Globus pallidus (tissue), 1 donor: ENCODE results near the gene TIMM17A.
"Not testable (repeated sequence)": the region's sequence is repeated elsewhere in the genome, so short reads cannot be mapped to it uniquely, and the experiment has no call there.

Experiments used
- DNase-seq: peaks from one replicate; pipeline ENCODE4 v3.0.0-alpha.2; 2015; ENCODE audit warnings: low spot score

TIMM17A gene

DNA sequence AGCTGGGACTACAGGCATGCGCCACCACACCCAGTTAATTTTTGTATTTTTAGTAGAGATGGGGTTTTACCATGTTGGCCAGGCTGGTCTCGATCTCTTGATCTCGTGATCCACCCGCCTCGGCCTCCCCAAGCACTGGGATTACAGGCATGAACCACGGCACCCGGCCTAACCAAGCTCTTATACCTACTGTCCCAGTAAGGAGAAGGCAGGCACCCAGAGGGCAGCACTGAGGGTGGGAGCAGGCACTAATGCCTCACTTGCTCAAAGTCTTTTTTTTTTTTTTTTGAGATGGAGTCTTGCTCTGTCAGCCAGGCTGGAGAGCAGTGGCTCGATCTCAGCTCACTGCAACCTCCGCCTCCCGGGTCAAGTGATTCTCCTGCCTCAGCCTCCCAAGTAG, 15.0 kb upstream of the TIMM17A start:
- DNase-seq, result not testable (repeated sequence)

DNA sequence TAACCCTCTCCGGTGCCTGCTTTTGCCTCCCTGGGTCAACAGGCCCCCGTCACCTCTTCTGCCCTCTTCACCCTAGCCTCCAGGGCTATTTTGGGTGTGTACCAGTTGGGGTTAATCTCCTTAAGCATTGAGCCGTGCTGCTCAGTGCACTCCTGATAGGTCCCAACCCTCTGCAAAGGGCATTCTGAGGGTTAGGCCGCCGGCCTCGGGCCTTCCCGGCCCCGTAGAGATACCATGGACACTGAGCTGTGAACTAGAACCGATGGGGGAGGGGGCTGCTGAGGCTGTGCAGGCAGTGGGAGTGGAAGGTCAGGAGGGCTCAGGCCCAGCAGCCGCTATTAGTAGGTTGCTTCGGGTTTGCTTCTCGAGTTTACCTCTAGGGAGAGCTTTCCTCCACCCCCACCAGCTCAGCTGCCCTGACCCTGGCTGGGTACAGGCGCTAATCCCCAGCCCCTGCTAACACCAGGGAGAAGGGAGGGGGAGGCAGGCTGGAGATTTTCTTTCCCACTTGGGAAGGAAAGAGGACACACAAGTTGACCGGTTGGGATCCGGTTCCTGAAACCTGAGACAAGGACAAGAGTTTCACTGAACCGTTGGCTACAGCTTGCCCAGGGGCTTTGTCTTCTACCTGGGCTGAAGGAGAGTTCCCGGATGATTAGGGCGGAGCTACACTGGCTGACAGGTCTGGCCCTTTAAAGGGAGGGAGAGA, 13.7 kb upstream of the TIMM17A start:
- no peak for DNase-seq

DNA sequence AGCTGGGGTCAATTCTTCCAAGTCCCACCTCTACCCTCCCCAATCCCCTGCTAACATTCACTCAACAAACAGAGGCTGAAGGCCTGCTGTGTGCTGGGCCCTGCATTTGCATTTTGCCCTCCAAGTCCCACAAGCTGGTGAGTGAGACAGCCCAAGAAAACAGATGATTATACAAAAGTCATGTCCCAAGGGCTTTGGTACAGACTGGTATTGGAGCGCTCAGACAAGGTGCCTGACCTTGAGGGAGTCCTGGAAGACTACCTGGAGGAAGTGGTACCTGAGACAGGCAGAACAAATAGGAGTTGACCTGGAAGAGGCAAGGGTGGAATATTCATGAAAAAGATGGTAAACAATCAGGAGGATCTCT, 13.2 kb upstream of the TIMM17A start:
- DNase-seq, result no peak

DNA sequence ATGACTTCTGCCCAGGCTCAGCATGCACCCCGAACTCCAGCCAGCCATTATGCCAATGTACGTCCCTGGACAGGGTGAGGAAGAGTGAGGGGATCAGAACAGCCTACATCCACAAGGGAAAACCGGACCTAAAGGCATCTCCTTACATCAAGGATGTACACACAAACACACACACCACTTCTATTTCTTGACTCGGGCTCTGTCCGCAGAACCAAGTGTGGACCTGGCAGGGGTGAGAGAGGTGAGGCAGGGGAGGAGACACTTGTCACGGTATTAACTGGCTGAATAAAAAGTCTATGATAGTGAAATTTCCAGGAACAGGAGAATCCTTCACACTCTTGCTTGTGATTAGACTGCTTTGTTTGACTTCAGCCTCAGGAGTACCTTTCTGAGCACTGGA, 11.3 kb upstream of the TIMM17A start:
- no peak for DNase-seq

DNA sequence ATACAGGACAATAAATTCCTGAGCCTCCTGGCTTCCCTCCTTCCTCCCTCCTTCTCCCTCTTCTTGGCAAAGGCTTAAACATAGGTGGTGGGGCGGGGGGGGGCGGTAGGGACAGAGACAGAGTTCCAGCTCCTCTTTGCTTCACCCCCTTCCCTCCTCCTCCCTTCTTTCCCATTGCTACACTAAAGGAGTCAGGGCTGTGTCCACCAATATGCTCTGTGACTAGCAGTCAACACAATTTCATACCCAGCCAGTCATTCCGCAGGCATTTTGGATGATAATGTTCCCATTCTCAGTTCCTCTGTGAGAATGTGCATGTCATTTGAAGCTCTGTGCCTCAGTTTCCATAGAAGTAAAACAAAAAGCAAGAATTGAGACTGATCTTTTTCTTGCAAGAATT, 10.7 kb upstream of the TIMM17A start:
- DNase-seq, result no peak

DNA sequence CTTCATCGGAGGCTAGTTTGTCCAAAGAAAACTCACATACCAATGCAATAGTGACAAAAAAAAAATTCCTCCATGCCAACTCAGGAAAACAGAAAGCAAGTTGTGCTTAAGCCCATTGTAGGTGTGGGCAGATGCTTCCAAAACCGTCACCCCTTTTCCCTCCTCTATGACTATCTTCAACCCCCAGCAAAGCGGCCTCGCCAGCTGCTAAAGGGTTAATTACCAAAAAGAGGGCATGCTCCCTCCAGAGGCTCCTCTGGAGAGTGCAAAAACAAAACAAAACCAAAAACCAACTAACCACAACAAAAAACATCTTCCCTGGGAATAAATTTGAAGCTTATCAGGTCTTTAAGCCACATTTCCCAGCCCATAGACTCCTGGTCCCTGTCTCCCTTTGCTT, 10.1 kb upstream of the TIMM17A start:
- DNase-seq, result no peak

DNA sequence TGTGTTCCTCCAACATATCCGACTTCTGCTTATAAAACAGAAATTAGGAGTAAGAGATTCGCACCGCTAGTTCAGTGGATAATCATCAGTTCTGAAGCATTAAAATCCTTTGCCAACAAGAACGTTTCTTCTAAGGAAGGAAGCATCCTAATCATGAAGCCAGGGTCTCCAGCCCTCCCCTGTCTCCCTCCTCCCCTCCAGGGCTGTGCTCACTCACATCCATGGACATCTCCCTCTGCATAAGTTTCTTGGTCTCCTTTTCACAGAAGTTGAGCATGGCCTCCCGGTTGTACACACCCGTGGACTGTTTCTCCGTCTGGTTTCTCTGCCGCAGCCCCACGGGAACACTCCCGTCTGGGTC, 9.5 kb upstream of the TIMM17A start:
- no peak for DNase-seq

DNA sequence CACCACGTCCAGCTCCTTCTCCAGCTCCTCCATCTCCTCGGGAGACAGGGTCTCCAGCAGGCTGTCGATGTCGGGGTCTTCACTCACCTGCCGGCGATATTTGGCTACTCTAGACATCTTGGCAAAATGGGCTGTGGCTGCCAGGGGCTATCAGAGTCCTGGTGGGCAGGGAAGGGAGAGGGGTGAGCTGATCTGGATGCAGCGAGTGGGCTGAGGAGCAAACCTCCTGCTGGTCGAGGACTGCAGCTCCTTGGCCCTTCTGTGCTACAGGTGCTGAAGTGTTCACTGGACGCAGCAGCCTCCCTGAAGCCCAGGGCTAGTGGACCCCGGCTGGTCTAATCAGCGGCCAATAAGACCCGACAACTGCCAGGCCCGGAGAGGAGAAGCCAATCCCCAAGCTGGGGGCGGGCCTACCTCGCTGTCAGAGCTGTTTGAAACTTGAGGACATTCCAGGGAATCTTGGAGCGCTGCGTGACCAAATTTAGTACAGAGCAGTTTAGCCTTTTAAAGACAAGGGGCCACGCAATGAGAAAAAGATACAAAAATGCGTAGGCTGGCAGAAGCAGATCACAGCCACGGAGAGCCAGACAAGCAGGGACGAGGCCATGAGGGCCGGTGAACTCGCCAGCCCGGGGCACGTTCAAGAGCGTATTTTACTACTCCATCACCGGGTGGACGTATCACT, 8.9 kb upstream of the TIMM17A start, which contains the start of gene LMOD1:
Gene LMOD1, minus strand, starts transcription at position 325 of the 685 bp plus-strand sequence. Its CDS starts 208 bp downstream, at position 117.
- DNase-seq, result peak; percentile 52

DNA sequence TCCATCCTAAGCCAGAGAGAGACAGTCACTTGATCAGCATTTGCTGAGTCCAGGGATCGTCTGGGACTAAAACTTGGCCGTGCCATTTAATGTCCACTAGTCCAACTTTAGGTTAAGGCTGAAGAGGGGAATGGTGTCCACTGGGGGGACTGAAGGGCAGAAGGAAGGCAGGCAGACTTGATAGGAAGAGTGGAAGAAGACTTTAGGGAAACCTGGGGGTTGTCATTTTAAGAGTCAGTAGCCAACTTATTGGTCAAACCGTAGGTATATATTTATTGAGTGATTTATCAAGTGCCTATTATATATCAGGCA, 7.7 kb upstream of the TIMM17A start:
- DNase-seq, result no peak

DNA sequence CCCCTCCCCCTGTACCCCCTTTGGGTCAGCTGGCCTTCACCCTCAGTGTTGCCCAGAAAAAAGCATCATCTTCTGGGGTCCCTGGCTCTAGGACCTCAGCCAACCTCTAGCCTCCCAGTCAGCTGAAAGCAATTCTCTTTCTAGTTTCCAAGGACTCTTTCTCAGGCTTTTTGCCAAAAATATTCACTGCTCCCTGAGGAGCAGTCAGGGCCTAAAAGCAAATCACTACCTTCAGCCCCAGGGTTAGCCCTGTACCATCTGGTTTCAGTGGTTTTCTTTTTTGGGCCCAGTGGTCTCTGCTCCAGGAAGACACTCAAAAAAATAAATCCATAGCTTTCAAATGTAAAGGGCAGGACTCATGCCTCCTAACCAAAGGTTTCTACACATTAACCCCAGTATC, 5.8 kb upstream of the TIMM17A start:
- no peak for DNase-seq

DNA sequence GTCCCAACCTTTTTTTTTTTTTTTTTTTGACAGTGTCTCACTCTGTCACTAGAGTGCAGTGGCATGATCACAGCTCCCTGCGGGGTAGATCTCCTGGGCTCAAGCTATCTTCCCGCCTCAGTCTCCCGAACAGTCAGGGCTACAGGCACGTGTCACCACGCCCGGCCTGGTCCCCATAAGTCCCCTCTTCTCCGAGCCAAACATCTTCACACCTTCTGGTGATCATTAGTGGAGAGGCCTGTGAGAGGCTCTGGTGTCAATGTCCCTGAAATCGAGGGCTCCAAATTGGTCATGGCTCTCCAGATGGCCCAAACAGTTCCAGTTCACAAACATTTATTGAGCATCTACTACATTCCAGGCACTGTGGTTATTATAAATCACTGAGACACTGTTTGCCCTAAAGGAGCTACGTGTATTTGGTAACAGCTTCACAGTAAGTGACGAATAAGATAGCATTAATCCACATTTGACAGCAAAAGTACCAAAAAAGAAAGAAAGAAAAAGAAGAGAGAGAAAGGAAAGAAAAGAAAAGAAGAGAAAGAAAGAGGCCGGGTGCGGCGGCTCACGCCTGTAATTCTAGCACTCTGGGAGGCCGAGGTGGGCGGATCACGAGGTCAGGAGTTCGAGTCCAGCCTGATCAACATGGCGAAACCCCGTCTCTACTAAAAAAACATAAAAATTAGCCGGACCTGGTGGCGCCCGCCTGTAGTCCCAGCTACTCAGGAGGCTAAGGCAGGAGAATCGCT, 867 bp upstream of the TIMM17A start:
- DNase-seq, result no peak

DNA sequence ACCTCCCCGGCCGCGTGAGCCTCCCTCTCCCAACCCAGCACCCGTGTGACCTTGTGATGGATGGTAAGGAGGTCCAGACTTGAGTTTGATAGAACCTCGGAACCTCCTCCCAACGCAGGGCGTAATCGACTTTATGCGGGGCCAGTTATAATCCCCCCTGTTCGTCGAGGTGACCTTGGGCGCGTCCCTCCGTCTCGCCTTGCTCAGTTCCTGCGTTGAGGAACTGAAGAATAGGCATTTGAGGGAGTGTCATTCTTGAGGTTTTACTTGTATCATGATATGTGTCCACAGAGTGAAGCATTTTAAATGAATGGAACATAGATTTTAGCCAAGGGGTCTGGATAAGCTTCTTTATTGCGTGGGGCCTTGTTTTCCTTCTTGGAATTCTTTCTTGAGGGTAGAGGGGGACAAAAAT, 433 bp downstream of the TIMM17A start:
- DNase-seq, result no peak

DNA sequence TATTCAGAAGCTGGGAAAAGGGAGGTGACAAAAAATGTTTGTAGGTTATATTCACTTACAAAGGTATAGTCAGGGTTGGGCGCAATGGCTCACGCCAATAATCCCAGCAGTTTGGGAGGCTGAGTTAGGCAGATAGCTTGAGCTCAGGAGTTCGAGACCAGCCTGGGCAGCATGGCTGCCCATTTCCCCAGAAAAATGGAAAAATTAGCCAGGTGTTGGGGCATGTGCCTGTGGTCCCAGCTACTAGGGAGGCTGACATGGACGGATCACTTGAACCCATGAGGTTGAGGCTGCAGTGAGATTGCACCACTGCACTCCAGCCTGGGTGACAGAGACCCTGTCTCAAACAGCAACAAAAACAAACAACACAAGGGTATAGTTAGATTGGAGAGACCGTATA, 3.0 kb downstream of the TIMM17A start:
- no peak for DNase-seq

DNA sequence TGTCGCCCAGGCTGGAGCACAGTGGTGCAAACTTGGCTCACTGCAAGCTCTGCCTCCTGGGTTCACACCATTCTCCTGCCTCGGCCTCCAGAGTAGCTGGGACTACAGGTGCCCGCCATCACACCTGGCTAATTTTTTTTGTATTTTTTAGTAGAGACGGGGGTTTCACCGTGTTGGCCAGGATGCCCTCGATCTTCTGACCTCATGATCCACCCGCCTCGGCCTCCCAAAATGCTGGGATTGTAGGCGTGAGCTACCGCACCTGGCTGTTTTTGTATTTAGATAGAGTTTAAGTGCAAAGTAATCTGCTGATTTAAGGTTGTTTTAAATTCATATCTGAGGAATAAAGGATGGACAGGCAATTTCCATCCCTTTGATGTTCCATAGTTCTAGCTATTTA, 7.1 kb downstream of the TIMM17A start:
- DNase-seq, result not testable (repeated sequence)

DNA sequence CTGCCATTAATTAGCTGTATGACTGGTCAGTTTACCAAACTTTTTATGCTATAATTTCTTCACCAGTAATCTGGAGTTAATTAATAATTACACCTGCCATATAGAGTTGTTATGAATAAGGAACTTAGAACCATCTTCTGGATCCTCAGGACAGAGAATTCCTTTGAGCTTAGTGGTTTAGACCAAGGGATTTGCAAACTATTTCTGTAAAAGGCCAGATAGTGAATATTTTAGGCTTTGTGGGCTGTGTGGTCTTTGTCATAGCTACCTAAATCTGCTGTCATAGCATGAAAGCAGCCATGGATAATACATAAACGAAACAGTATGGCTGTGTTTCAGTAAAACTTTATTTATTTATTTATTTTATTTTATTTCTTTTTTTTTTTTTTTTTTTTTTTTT, 9.0 kb downstream of the TIMM17A start:
- DNase-seq, result no peak

DNA sequence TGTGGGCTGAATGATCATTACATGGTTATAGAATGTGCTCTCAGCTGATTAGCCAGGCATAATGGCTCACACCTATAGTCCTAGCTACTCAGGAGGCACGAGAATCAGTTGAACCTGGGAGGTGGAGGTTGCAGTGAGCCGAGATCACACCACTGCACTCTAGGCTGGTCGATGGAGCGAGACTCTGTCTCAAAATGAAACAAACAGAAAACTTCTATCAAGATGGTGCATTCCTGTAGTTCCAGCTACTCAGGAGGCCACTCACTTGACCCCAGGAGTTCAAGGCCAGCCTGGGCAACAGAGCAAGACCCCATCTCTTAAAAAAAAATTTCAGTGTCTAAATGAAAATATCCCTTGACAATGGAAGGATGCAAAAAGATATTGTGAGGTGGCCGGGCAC, 10.9 kb downstream of the TIMM17A start:
- no peak for DNase-seq

DNA sequence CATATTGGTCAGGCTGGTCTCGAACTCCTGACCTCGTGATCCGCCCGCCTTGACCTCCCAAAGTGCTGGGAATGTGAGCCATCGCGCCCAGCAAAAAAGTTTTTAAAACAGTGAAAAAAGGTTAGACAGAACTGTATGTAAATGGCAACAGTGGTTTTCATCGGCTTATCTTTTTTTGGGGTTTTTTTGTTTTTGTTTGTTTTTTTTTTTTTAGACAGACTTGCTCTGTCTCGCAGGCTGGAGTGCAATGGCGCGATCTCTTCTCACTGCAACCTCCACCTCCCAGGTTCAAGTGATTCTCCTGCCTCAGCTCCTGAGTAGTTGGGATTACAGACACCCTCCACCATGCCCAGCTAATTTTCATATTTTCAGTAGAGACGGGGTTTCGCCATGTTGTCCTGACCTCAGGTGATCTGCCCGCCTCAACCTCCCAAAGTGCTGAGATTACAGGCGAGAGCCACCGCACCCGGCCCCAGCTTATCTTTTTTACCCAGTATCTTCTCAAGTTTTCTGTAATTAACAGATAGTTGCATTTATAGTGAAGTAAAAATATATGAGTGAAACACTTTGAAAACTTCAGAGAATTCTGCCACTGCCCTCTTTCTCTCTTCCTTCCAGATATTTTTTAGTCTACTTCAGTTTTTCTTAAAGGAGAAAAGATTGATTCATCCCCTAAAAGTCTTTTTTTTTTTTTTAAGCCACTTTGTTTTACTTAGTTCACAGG, 13.1 kb downstream of the TIMM17A start:
- no peak for DNase-seq

DNA sequence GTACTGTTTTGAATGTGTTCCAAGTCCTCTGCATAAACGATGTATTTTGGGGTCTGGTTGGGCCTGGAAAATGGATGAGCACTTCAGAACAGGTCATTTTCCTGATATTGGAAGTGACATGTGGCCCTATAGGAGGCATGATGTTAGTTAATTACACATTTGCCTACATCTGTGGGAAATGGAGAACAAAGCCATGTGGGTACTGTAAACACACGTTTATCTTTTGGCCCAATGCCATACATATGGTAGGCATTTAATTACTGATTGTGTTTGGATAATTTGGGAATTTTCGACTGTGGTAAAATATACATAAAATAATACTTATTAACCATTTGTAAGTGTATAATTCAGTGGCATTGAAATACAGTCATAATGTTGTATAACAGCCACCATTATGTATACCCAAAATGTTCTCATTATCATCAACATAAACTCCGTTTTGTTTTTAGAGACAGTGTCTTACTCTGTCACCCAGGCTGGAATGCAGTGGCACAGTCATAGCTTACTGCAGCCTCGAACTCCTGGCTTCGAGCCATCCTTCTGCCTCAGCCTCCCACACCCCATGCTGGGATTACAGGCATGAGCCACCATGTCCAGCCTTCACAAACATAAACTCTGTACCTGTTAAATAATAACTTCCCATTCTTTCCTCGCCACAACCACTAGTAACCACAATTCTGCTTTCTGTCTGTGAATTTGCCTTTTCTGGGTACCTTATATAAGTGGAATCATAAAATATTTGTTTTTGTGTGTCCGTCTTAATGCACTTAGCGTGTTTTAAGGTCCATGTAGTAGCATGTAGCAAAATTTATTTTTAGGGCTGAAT, 15.2 kb downstream of the TIMM17A start:
- DNase-seq, result no peak

DNA sequence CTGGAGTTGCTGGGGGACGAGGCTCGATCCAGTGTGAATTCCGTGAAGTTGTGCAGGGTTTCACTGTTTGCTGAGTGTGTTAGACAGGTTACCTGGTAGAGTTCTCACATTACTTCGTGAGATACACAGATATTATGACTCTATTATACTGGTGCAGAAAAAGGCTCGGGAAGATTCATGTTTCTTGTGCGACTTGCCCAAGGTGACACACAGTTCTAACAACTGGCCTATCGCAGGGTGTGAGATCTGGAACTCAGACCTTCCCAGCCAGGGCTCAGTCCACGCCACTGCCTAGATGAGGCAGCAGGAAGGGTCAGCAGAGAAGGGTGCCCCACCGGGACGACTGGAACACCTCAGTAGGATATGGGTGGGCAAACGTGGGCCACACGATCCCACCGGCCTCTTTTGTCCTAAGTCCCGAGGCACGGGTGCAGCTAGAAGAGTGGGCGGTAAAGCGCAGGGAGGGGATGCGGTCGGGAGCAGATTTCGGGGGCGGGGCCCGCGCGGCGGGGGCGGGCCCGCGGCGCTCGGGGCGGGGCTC, 26.8 kb downstream of the TIMM17A start:
- DNase-seq, result peak; percentile 56

DNA sequence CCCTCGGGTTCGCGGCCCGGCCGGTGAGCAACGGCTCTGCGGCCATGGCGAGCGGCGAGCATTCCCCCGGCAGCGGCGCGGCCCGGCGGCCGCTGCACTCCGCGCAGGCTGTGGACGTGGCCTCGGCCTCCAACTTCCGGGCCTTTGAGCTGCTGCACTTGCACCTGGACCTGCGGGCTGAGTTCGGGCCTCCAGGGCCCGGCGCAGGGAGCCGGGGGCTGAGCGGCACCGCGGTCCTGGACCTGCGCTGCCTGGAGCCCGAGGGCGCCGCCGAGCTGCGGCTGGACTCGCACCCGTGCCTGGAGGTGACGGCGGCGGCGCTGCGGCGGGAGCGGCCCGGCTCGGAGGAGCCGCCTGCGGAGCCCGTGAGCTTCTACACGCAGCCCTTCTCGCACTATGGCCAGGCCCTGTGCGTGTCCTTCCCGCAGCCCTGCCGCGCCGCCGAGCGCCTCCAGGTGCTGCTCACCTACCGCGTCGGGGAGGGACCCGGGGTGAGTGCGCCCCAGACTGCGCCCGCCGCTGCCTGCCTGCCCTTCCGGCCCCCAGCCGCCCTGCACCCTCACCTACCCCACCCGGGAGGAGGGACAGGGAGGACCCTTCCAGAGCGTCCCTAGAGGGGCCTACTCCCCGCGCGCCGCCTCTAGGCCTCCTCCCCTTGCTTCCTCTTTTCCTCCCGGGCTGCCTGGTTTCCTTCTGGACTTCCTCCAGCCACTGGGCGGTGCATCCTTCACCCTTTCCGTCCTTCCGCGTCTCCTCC, 27.5 kb downstream of the TIMM17A start, which contains the start of gene RNPEP:
Gene RNPEP, plus strand, starts transcription at position 26 of the 757 bp plus-strand sequence. Its CDS starts 19 bp downstream, at position 45.
- DNase-seq, result peak; percentile 58

DNA sequence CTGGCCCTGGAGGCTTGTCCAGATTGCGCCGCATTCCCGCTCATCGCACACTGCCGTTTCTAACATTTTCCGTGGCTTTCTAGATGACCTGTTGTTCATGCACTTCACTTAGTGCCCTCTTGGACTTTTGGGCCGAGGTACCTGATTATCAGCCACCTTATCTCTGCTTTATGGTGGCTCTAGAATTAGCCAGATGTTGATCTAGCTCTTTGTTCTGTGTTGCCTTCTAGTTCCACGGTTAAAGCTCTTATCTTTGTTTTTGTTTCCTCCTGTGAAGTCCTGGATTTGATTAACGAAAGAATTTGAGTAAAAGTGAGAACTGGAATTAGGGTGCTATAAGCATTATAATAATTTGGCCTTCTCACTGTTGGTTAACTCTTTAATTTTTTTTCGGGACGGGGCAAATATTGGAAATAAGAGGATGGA, 28.1 kb downstream of the TIMM17A start:
- DNase-seq, result no peak
